Measurements from ENCODE around the gene MAP2K5. TPM values are rescaled to one million over a fixed set of nuclear protein-coding genes. Genes with fewer than 3 reads are reported as not detected.

Gene MAP2K5
- total RNA-seq, 1 donor from 2014 or later: 11.6 TPM

GRCh38 chr15:67786646-67787045 is 244.1 kb downstream of the MAP2K5 start:
- no peaks in the 10 kb centered on the region for H3K9me3 ChIP-seq (ENCODE audit: insufficient read depth, low read depth, low read length)
- H3K4me2 ChIP-seq (ENCODE audit: low read length): no peak overlapping the region
- H4K20me1 ChIP-seq (ENCODE audit: insufficient read depth, low read length): no peaks in the 10 kb centered on the region
- peaks cover 2% of the 10 kb centered on the region for H3K27me3 Mint-ChIP-seq (ENCODE audit: low read depth, unreplicated experiment)
- no peaks in the 10 kb centered on the region for H3K4me1 ChIP-seq (ENCODE audit: insufficient read depth, low read length)
- H3K4me3 ChIP-seq (ENCODE audit: insufficient read depth, low read depth, low read length): no peak overlapping the region
- H3K79me2 ChIP-seq (ENCODE audit: insufficient read depth, low read length): no peaks in the 10 kb centered on the region
- no peak for FAIRE-seq
- H3K27ac ChIP-seq (ENCODE audit: low read depth, low read length): no peak overlapping the region
- peaks cover 12% of the 10 kb centered on the region for H3K36me3 Mint-ChIP-seq (ENCODE audit: low read depth, unreplicated experiment)
- TF ChIP-seq CTCF (IDR thresholded peaks at IDR 0.05; ENCODE audit: insufficient read depth, low read depth, low read length): no peak
- no peak for TF ChIP-seq EZH2 (IDR thresholded peaks at IDR 0.05; ENCODE audit: insufficient read depth, low read length)
- no peaks in the 10 kb centered on the region for H3K36me3 ChIP-seq (ENCODE audit: insufficient read depth, low read length)
- H3K27ac Mint-ChIP-seq (ENCODE audit: unreplicated experiment): no peak overlapping the region
- H3K9me3 Mint-ChIP-seq (ENCODE audit: unreplicated experiment): no peaks in the 10 kb centered on the region
- no peak for DNase-seq (ENCODE audit: low read depth)
- H3K4me3 Mint-ChIP-seq (ENCODE audit: unreplicated experiment): no peak overlapping the region
- H3K4me1 Mint-ChIP-seq (ENCODE audit: low read depth, unreplicated experiment): peaks cover 5% of the 10 kb centered on the region
- H2AFZ ChIP-seq (ENCODE audit: low read depth, low read length): no peak overlapping the region
- H3K27me3 ChIP-seq (ENCODE audit: insufficient read depth, low read length): no peaks in the 10 kb centered on the region
- H3K9ac ChIP-seq (ENCODE audit: low read length): no peak overlapping the region

GRCh38 chr15:67788986-67789385 is 246.5 kb downstream of the MAP2K5 start:
- no peaks in the 10 kb centered on the region for H3K9me3 ChIP-seq (ENCODE audit: insufficient read depth, low read depth, low read length)
- peaks cover 2% of the 10 kb centered on the region for H3K4me1 Mint-ChIP-seq (ENCODE audit: low read depth, unreplicated experiment)
- peaks cover 7% of the 10 kb centered on the region for H3K36me3 Mint-ChIP-seq (ENCODE audit: low read depth, unreplicated experiment)
- H3K9me3 Mint-ChIP-seq (ENCODE audit: unreplicated experiment): no peaks in the 10 kb centered on the region
- FAIRE-seq: no peak
- no peaks in the 10 kb centered on the region for H4K20me1 ChIP-seq (ENCODE audit: insufficient read depth, low read length)
- no peak overlapping the region for H3K4me3 Mint-ChIP-seq (ENCODE audit: unreplicated experiment)
- no peaks in the 10 kb centered on the region for H3K27me3 ChIP-seq (ENCODE audit: insufficient read depth, low read length)
- H3K4me3 ChIP-seq (ENCODE audit: insufficient read depth, low read depth, low read length): no peak overlapping the region
- H3K9ac ChIP-seq (ENCODE audit: low read length): no peak overlapping the region
- H3K36me3 ChIP-seq (ENCODE audit: insufficient read depth, low read length): no peaks in the 10 kb centered on the region
- H2AFZ ChIP-seq (ENCODE audit: low read depth, low read length): no peak overlapping the region
- H3K27ac Mint-ChIP-seq (ENCODE audit: unreplicated experiment): no peak overlapping the region
- H3K27ac ChIP-seq (ENCODE audit: low read depth, low read length): no peak overlapping the region
- peaks cover 4% of the 10 kb centered on the region for H3K4me1 ChIP-seq (ENCODE audit: insufficient read depth, low read length)
- no peaks in the 10 kb centered on the region for H3K27me3 Mint-ChIP-seq (ENCODE audit: low read depth, unreplicated experiment)
- TF ChIP-seq CTCF (IDR thresholded peaks at IDR 0.05; ENCODE audit: insufficient read depth, low read depth, low read length) (no peak), EZH2 (IDR thresholded peaks at IDR 0.05; ENCODE audit: insufficient read depth, low read length) (no peak)
- DNase-seq (ENCODE audit: low read depth): no peak
- H3K79me2 ChIP-seq (ENCODE audit: insufficient read depth, low read length): no peaks in the 10 kb centered on the region
- H3K4me2 ChIP-seq (ENCODE audit: low read length): no peak overlapping the region

GRCh38 chr15:67790610-67791319 is 248.3 kb downstream of the MAP2K5 start:
- no peak overlapping the region for H3K9ac ChIP-seq (ENCODE audit: low read length)
- H3K36me3 ChIP-seq (ENCODE audit: insufficient read depth, low read length): no peaks in the 10 kb centered on the region
- H4K20me1 ChIP-seq (ENCODE audit: insufficient read depth, low read length): no peaks in the 10 kb centered on the region
- no peak overlapping the region for H3K4me3 ChIP-seq (ENCODE audit: insufficient read depth, low read depth, low read length)
- no peaks in the 10 kb centered on the region for H3K27me3 ChIP-seq (ENCODE audit: insufficient read depth, low read length)
- H3K27ac ChIP-seq (ENCODE audit: low read depth, low read length): no peak overlapping the region
- DNase-seq (ENCODE audit: low read depth) (no peak), FAIRE-seq (no peak)
- Mint-ChIP-seq H3K27me3 (ENCODE audit: low read depth, unreplicated experiment) (no peaks in the 10 kb centered on the region), H3K36me3 (ENCODE audit: low read depth, unreplicated experiment) (peaks cover 16% of the 10 kb centered on the region), H3K9me3 (ENCODE audit: unreplicated experiment) (peaks cover 1% of the 10 kb centered on the region), H3K4me1 (ENCODE audit: low read depth, unreplicated experiment) (peaks cover 2% of the 10 kb centered on the region), H3K27ac (ENCODE audit: unreplicated experiment) (no peak overlapping the region), H3K4me3 (ENCODE audit: unreplicated experiment) (no peak overlapping the region)
- no peaks in the 10 kb centered on the region for H3K79me2 ChIP-seq (ENCODE audit: insufficient read depth, low read length)
- H2AFZ ChIP-seq (ENCODE audit: low read depth, low read length): no peak overlapping the region
- H3K4me1 ChIP-seq (ENCODE audit: insufficient read depth, low read length): peaks cover 4% of the 10 kb centered on the region
- no peak overlapping the region for H3K4me2 ChIP-seq (ENCODE audit: low read length)
- TF ChIP-seq CTCF (IDR thresholded peaks at IDR 0.05; ENCODE audit: insufficient read depth, low read depth, low read length): no peak
- TF ChIP-seq EZH2 (IDR thresholded peaks at IDR 0.05; ENCODE audit: insufficient read depth, low read length): no peak
- no peaks in the 10 kb centered on the region for H3K9me3 ChIP-seq (ENCODE audit: insufficient read depth, low read depth, low read length)

All from astrocyte (in vitro differentiated cells and primary cell).